Measurements from ENCODE around the gene ZNF519. TPM values are rescaled to one million over a fixed set of nuclear protein-coding genes. Genes with fewer than 3 reads are reported as not detected.

The ZNF519 gene
- total RNA-seq, 4 donors from 2014 or later, result 4.0 to 16.3 (median 5.1) TPM

GRCh38 chr18:14104906-14105748 is 27.1 kb downstream of the ZNF519 start:
- H3K4me1 ChIP-seq, result no peaks in the 10 kb centered on the region
- ATAC-seq, result no peak

GRCh38 chr18:14104201-14104600 is 28.0 kb downstream of the ZNF519 start:
- peaks cover 0 to 26% of the 10 kb centered on the region in 2 donors for H3K36me3 ChIP-seq
- no peak overlapping the region for H3K4me3 ChIP-seq
- ATAC-seq, result no peak
- TF ChIP-seq POLR2AphosphoS5 (IDR thresholded peaks at IDR 0.05) (no peak), EP300 (IDR thresholded peaks at IDR 0.05) (no peak), POLR2A (IDR thresholded peaks at IDR 0.05) (no peak), CTCF (IDR thresholded peaks at IDR 0.05) (no peak)
- H3K27me3 ChIP-seq, result no peaks in the 10 kb centered on the region
- H3K4me1 ChIP-seq, result no peaks in the 10 kb centered on the region
- no peak overlapping the region for H3K27ac ChIP-seq
- H3K9me3 ChIP-seq, result peaks cover 0 to 11% (median 0%) of the 10 kb centered on the region in 3 donors
- 85 to 100% methylated on average over 2 of the region's 2 CpGs for WGBS, 2 donors (ENCODE audit: low coverage in 1 of 2)

More at GRCh38 chr18:14104906-14105748, 27.1 kb downstream of the ZNF519 start:
- 92 to 94% methylated on average over 5 of the region's 5 CpGs for WGBS, 2 donors (ENCODE audit: low coverage in 1 of 2)
- no peak overlapping the region for H3K27ac ChIP-seq
- TF ChIP-seq POLR2A (IDR thresholded peaks at IDR 0.05) (no peak), CTCF (IDR thresholded peaks at IDR 0.05) (no peak), EP300 (IDR thresholded peaks at IDR 0.05) (no peak), POLR2AphosphoS5 (IDR thresholded peaks at IDR 0.05) (no peak)
- no peaks in the 10 kb centered on the region for H3K27me3 ChIP-seq
- H3K36me3 ChIP-seq, result peaks cover 0 to 26% of the 10 kb centered on the region in 2 donors
- H3K4me3 ChIP-seq, result no peak overlapping the region
- peaks cover 0 to 11% (median 0%) of the 10 kb centered on the region in 3 donors for H3K9me3 ChIP-seq

GRCh38 chr18:14100503-14101286 is 31.5 kb downstream of the ZNF519 start:
- Histone ChIP-seq H3K9me3 (peaks cover 0 to 11% (median 0%) of the 10 kb centered on the region in 3 donors), H3K4me3 (no peak overlapping the region), H3K36me3 (peaks cover 0 to 37% of the 10 kb centered on the region in 2 donors), H3K27ac (no peak overlapping the region), H3K27me3 (no peaks in the 10 kb centered on the region), H3K4me1 (no peaks in the 10 kb centered on the region)
- WGBS, 2 donors (ENCODE audit: low coverage in 1 of 2), result 87 to 94% methylated on average over 2 of the region's 4 CpGs
- no peak for ATAC-seq
- TF ChIP-seq EP300 (IDR thresholded peaks at IDR 0.05) (no peak), CTCF (IDR thresholded peaks at IDR 0.05) (no peak), POLR2A (IDR thresholded peaks at IDR 0.05) (no peak), POLR2AphosphoS5 (IDR thresholded peaks at IDR 0.05) (no peak)

GRCh38 chr18:14098428-14098827 is 33.8 kb downstream of the ZNF519 start:
- no peak overlapping the region for H3K4me3 ChIP-seq
- no peak for ATAC-seq
- H3K36me3 ChIP-seq, result peaks cover 0 to 29% of the 10 kb centered on the region in 2 donors
- WGBS, 2 donors (ENCODE audit: low coverage in 1 of 2), result 78 to 82% methylated on average over 4 to 5 of the region's 6 CpGs
- H3K27me3 ChIP-seq, result no peaks in the 10 kb centered on the region
- H3K9me3 ChIP-seq, result no peaks in the 10 kb centered on the region
- H3K4me1 ChIP-seq, result no peaks in the 10 kb centered on the region
- TF ChIP-seq POLR2A (IDR thresholded peaks at IDR 0.05) (no peak), CTCF (IDR thresholded peaks at IDR 0.05) (no peak), EP300 (IDR thresholded peaks at IDR 0.05) (no peak), POLR2AphosphoS5 (IDR thresholded peaks at IDR 0.05) (no peak)
- no peak overlapping the region for H3K27ac ChIP-seq
